Measurements from ENCODE around the gene SPIN2B.
"Not testable (repeated sequence)": the region's sequence is repeated elsewhere in the genome, so short reads cannot be mapped to it uniquely, and the experiment has no call there.

The SPIN2B gene

GRCh38 chrX:57121162-57121755, at the start of gene SPIN2B:
Gene SPIN2B, minus strand, starts transcription at chrX:57121548.
- DNase-seq (ENCODE audit: low spot score): peak; percentile 88

- peak; percentile 34 for DNase-seq (ENCODE audit: low spot score)
These were observed 35.2 kb upstream of the SPIN2B start for GRCh38 chrX:57156397-57157049.

- no peak for DNase-seq (ENCODE audit: low spot score)
These were observed 33.8 kb upstream of the SPIN2B start for GRCh38 chrX:57155171-57155570.

GRCh38 chrX:57152222-57152621, 30.9 kb upstream of the SPIN2B start:
- not testable (repeated sequence) for DNase-seq (ENCODE audit: low spot score)

DNA sequence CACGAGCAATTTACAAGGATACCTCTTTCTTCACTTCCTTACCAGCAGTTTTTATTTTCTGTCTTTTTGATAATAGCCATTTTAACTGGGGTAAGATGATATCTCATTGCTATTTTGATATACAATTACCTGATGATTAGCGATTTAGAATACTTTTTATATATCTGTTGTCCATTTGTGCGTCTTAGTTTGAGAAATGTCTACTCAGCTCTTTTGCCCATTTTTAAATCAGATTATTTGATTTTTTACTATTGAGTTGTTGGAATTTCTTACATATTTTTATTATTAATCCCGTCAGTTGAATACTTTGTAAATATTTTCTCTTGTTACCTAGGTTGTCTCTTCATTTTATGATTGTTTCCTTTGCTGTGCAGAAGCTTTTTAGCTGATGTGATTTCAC, 17.3 kb upstream of the SPIN2B start:
- no peak for DNase-seq (ENCODE audit: low spot score)

DNA sequence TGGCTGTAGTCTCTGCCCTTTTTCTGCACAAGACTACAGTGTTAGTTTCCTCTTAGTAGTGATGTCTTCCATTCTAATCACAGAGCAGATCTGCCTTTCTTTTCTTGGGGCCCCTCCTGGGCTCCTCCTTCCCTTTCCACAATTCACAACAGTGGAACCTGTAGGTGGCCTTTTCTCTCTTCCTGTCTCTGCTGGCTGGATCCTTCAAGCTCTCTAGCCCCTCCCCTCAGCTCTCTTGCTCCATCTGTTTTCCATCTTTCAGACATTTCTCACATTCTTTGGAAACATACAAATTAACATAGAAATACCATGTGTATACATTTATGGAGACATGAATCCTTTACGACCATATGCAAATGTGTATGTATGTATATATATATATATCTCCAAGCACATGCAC, 16.2 kb upstream of the SPIN2B start:
- DNase-seq (ENCODE audit: low spot score): peak; percentile 24

- DNase-seq (ENCODE audit: low spot score): not testable (repeated sequence)
These were observed 15.7 kb upstream of the SPIN2B start, which contains the start of gene SPIN2A for GRCh38 chrX:57137073-57137472. Gene SPIN2A, minus strand, starts transcription at chrX:57137397. Its CDS starts 800 bp downstream, at chrX:57136597.

DNA sequence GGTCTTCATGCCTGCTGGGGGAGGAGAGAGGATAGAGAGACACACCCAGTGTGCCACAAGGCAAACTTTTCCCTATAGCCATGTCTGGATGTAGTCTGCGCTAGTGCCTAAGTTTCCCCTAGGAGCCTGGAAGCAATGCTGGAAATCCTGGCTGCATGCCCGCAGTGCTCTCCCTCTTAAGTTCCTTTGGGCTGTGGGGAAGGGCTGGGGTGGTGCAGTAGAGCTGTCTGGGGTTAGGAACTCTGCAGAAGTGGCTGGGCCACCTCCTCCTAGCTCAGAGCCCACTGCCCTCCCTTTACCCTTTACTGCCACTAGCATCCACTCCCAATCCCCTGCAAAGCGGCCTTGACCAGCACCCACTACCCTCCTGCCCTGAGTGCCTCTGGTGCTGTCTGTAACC, 15.2 kb upstream of the SPIN2B start:
- not testable (repeated sequence) for DNase-seq (ENCODE audit: low spot score)

DNA sequence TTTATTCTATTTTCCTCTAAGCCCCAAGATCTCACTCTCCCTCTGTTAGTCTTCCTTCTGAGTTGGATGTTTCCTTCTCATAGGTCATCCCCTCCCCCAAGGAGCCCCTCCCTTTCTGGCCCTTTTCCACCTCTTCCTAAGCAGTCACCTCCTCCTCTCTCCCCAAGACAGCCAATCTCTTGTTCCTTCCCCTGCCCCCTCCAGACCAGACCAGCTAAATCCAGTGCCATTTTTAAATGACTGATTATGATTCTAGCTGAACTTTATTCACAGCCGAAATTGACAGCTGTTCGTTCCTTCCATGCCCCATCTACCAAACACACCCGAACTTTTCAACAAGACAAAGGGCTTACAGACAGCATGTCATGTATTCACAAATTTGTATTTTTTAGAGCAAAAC, 13.9 kb upstream of the SPIN2B start:
- no peak for DNase-seq (ENCODE audit: low spot score)

GRCh38 chrX:57134702-57135101, 13.4 kb upstream of the SPIN2B start:
- DNase-seq (ENCODE audit: low spot score): no peak

- DNase-seq (ENCODE audit: low spot score): no peak
These were observed 12.4 kb upstream of the SPIN2B start for GRCh38 chrX:57133706-57134105.

GRCh38 chrX:57133284-57133683, 11.9 kb upstream of the SPIN2B start:
- DNase-seq (ENCODE audit: low spot score): not testable (repeated sequence)

- no peak for DNase-seq (ENCODE audit: low spot score)
These were observed 10.7 kb upstream of the SPIN2B start for GRCh38 chrX:57132046-57132445.

GRCh38 chrX:57121816-57122215, 468 bp upstream of the SPIN2B start:
- no peak for DNase-seq (ENCODE audit: low spot score)

- DNase-seq (ENCODE audit: low spot score): peak; percentile 5
These were observed 658 bp downstream of the SPIN2B start for GRCh38 chrX:57120619-57121161.

DNA sequence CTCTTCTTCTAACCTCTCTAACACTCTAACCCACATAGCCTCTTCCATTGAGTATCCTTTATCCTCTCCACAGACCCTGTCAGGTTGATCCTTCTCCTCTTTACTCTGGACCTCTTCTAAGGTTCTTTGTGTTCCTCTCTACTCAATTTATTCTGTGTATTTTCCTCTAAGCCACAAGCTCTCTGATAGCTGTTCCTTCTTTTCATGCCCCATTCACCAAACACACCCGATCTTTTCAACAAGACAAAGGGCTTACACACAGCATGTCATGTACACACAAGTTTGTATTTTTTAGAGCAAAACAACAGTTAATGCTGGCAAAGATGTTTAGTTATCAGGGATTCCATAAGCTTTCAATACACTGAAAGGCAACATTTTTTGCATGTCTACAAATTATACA, 1.9 kb downstream of the SPIN2B start:
- no peak for DNase-seq (ENCODE audit: low spot score)

GRCh38 chrX:57117566-57117965, 3.8 kb downstream of the SPIN2B start:
- DNase-seq (ENCODE audit: low spot score): not testable (repeated sequence)

- no peak for DNase-seq (ENCODE audit: low spot score)
These were observed 16.4 kb downstream of the SPIN2B start for GRCh38 chrX:57104921-57105398.

GRCh38 chrX:57104406-57104805, 16.9 kb downstream of the SPIN2B start:
- DNase-seq (ENCODE audit: low spot score): no peak

- DNase-seq (ENCODE audit: low spot score): no peak
These were observed 17.9 kb downstream of the SPIN2B start for GRCh38 chrX:57103489-57103888.

DNA sequence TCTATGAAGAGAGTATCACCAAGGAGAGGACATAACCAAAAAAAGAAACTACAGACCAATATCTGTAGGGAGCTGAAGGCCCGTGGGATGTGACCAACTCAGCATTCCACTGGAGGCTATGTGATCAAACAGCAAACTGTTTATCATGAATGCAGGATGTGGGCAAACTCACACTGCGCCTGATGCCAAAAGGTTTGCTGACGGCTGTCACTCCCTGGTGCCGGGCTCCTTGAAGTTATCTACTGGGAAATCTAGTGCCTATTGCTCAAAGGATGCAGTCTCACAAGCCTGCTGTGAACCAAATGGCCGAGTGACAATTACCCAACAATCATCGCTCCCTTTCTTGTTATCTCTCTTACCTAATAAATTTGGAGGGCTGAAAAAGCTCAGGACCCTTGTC, 18.4 kb downstream of the SPIN2B start:
- DNase-seq (ENCODE audit: low spot score): not testable (repeated sequence)

- no peak for DNase-seq (ENCODE audit: low spot score)
These were observed 38.2 kb downstream of the SPIN2B start for GRCh38 chrX:57083143-57083542.

DNA sequence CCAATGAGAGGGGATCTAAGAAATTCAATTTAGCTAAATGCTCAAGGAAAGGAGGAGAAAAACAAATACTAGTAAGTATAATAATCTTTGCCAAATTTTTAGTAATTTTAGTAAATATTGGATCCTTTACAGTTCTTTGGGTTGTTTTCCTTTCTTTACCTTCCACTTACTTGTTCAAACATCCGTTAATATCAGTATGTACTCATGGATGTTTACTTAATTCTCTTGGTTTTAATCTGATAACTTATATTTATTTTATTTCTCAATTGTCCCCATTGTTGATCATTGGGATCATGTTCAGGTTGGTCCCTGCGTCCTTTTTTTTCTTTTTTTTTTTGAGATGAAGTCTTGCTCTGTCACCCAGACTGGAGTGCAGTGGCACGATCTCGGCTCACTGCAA, 46.9 kb downstream of the SPIN2B start:
- DNase-seq (ENCODE audit: low spot score): no peak

Measured in iPS-NIHi11 (cell line).